ENCODE results near the gene ZNF385C. TPM values are rescaled to one million over a fixed set of nuclear protein-coding genes. Genes with fewer than 3 reads are reported as not detected.
"Not testable (repeated sequence)": the region's sequence is repeated elsewhere in the genome, so short reads cannot be mapped to it uniquely, and the experiment has no call there.

Gene ZNF385C
- total and polyA plus RNA-seq, 4 donors = 0.49 TPM; not detected in 3

DNA sequence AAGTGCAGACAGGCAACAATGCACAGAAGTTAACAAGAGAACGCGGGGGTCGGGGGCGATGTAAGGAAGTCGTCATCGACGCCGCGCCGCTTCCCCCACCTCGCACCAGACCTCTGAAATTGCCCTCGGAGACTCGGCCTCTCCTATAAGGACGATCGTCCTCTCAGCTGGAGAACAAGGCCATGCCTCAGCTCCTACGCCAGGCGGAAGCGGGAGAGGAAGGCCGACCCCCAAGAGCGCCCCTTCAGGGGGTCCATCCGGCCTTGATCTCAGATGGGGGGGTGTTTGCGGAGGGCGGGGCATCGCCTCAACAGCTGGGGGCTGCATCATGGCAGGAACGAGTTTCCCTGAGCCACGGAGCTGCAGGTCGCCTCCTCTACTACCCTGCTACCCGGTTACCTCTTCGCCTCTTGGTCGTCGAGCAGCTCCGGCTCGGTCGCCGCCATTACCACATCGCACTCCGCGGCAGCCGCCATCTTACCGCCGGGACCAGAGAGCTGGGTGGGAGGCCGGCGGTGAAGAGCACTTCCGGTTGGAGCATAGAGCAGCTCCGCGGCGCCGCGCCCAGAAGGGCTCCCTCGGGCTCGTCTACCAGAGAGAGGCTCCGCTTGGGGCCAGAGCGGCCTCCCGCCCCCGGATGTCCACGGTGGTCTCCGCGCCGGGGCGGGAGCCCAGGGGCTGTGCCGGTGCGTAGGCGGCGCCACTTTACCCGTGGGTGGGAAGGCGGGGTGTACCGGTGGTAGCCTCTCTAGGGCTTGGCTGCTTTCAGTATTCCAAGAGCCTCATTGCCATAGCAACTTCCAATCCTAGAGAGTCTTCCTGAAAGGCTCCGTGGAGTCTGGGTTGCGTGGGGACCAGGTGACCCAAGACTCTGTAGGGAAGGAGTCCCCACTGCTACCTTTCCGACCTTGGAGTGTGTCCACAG, 81.1 kb downstream of the ZNF385C start, which contains the start of gene DNAJC7:
Gene DNAJC7, minus strand, starts transcription at position 499 of the 925 bp plus-strand sequence. Its CDS starts 23 bp downstream, at position 476.
- intact Hi-C loops (cut with DNase I) = loop anchor here (5.0 kb wide), 1 partner anchor 50 kb away; the partner anchor contains the start of gene CNP (in 2 of the 2)
- Histone ChIP-seq H3K27ac (ENCODE audit: low read depth in 1 of 2, low read length in 2 of 2) (peak within 1 kb of the TSS; percentile 38 to 76), H3K9me3 (ENCODE audit: control insufficient read depth, low read length) (no peaks in the 10 kb centered on the region), H3K4me1 (ENCODE audit: control insufficient read depth in 1 of 2, insufficient read depth in 2 of 2, low read length in 2 of 2) (no peaks in the 10 kb centered on the region), H3K4me3 (ENCODE audit: low read length in 2 of 2) (peak within 1 kb of the TSS; percentile 76 to 93), H3K27me3 (ENCODE audit: control insufficient read depth in 1 of 2, insufficient read depth in 2 of 2, low read length in 1 of 2) (no peaks in the 10 kb centered on the region), H3K36me3 (ENCODE audit: control insufficient read depth in 1 of 2, insufficient read depth in 2 of 2, low read length in 1 of 2) (no peaks in the 10 kb centered on the region)
- DNase-seq (peak; percentile 96 to 97), ATAC-seq (ENCODE audit: low FRiP score) (peak; percentile 97)
- WGBS, 2 donors = 0% methylated on average over 65 to 70 of the region's 70 CpGs

DNA sequence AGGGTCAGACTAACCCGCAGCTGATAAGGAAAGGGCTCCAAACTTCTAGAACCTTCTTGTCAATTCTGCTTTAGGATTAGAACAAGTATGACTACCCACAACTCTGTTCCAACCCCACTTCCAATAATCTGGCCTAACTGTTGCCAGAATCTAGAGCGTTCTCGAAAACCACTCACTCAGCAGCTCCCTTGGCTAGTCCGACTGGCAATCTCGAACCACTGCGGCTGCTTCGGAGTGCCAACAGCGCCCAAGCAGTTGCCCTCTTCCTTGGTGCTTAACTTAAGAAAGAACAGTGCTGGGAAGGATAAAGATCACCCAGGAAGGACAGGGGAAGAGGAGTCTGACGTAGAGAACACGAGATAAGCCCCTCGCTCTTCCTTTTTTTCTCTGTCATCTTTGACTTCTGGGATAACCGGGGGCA, 81.9 kb downstream of the ZNF385C start:
- H3K4me3 ChIP-seq (ENCODE audit: low read length in 2 of 2) = peak overlapping the region; percentile 76 to 93
- 3 to 4% methylated on average over 12 of the region's 12 CpGs for WGBS, 2 donors
- ATAC-seq (ENCODE audit: low FRiP score) = no peak
- H3K27ac ChIP-seq (ENCODE audit: low read depth in 1 of 2, low read length in 2 of 2) = peak overlapping the region in 1 of 2 donors; percentile 76
- DNase-seq = no peak
- no peaks in the 10 kb centered on the region for H3K36me3 ChIP-seq (ENCODE audit: control insufficient read depth in 1 of 2, insufficient read depth in 2 of 2, low read length in 1 of 2)
- no peaks in the 10 kb centered on the region for H3K4me1 ChIP-seq (ENCODE audit: control insufficient read depth in 1 of 2, insufficient read depth in 2 of 2, low read length in 2 of 2)
- no peaks in the 10 kb centered on the region for H3K9me3 ChIP-seq (ENCODE audit: control insufficient read depth, low read length)
- no peaks in the 10 kb centered on the region for H3K27me3 ChIP-seq (ENCODE audit: control insufficient read depth in 1 of 2, insufficient read depth in 2 of 2, low read length in 1 of 2)
- intact Hi-C loops (cut with DNase I) = loop anchor here (5.0 kb wide), 1 partner anchor 49 kb away; the partner anchor contains the start of gene CNP (in 2 of the 2)

DNA sequence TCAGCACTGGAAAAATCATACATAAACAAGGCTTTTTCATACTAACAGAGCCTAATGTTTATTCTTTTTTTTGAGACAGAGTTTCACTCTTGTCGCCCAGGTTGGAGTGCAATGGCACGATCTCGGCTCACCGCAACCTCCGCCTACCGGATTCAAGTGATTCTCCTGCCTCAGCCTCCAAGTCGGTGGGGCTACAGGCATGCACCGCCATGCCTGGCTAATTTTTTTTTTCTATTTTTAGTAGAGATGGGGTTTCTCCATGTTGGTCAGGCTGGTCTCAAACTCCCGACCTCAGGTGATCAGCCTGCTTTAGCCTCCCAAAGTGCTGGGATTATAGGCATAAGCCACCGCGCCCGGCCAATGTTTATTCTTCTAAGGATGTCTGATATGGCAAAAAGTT, 84.5 kb downstream of the ZNF385C start:
- 87 to 91% methylated on average over 12 of the region's 12 CpGs for WGBS, 2 donors
- intact Hi-C loops (cut with DNase I); ATAC-seq (ENCODE audit: low FRiP score); H3K36me3 ChIP-seq (ENCODE audit: control insufficient read depth in 1 of 2, insufficient read depth in 2 of 2, low read length in 1 of 2); H3K4me3 ChIP-seq (ENCODE audit: low read length in 2 of 2); DNase-seq; H3K27ac ChIP-seq (ENCODE audit: low read depth in 1 of 2, low read length in 2 of 2); H3K4me1 ChIP-seq (ENCODE audit: control insufficient read depth in 1 of 2, insufficient read depth in 2 of 2, low read length in 2 of 2); H3K9me3 ChIP-seq (ENCODE audit: control insufficient read depth, low read length); H3K27me3 ChIP-seq (ENCODE audit: control insufficient read depth in 1 of 2, insufficient read depth in 2 of 2, low read length in 1 of 2): not testable (repeated sequence)

DNA sequence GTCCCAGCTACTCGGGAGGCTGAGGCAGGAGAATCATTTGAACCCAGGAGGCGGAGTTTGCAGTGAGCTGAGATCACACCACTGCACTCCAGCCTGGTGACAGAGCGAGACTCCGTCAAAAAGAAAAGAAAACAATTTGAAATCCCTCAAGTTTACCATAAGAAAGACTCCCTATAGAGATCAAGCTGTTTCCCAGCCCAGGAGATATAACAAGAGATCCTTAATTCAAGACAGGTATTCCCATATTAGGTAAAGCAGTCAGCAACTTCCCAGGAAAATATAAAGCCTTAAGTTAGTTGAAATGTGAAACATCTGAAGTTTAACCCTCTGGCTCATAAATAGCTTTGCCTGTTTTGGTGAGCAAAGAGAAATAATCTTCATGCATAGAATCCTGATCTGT, 85.9 kb downstream of the ZNF385C start:
- H3K4me3 ChIP-seq (ENCODE audit: low read length in 2 of 2); H3K9me3 ChIP-seq (ENCODE audit: control insufficient read depth, low read length); H3K27me3 ChIP-seq (ENCODE audit: control insufficient read depth in 1 of 2, insufficient read depth in 2 of 2, low read length in 1 of 2); DNase-seq; ATAC-seq (ENCODE audit: low FRiP score); H3K36me3 ChIP-seq (ENCODE audit: control insufficient read depth in 1 of 2, insufficient read depth in 2 of 2, low read length in 1 of 2); H3K4me1 ChIP-seq (ENCODE audit: control insufficient read depth in 1 of 2, insufficient read depth in 2 of 2, low read length in 2 of 2); H3K27ac ChIP-seq (ENCODE audit: low read depth in 1 of 2, low read length in 2 of 2); intact Hi-C loops (cut with DNase I): not testable (repeated sequence)
- 44 to 66% methylated on average over 4 of the region's 4 CpGs for WGBS, 2 donors

DNA sequence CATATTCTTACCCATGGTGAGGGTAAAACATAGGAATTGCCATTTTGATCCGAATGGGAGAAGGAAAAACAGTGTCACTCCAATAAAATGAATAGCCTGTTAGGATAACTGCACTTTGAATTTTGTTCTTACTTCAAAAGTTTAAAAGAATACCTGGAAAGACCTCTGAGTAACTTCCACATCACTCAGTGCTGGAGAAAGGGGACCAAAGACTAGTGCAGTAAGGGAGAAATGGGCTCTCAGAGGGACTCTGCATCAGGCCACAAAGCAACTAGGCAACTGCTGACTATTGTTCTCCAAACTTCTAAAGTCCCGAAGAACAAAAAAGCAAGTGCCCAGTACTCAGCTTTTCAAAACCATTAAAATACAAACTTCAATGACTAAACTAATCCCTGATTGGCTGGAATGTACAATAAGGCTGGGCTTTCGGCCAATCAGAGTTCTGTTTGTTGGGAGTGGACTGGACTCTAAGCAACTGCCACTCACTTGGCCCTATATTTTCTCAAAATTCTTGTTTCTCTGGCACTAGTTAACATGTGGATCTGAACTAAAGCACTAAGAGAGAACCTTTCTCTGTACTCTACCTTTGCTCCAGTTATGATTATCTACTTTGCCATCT, 87.3 kb downstream of the ZNF385C start:
- H3K36me3 ChIP-seq (ENCODE audit: control insufficient read depth in 1 of 2, insufficient read depth in 2 of 2, low read length in 1 of 2) = no peaks in the 10 kb centered on the region
- H3K4me1 ChIP-seq (ENCODE audit: control insufficient read depth in 1 of 2, insufficient read depth in 2 of 2, low read length in 2 of 2) = peaks cover 0 to 3% of the 10 kb centered on the region in 2 donors
- DNase-seq (no peak), ATAC-seq (ENCODE audit: low FRiP score) (no peak)
- intact Hi-C loops (cut with DNase I) = no loop called here
- H3K4me3 ChIP-seq (ENCODE audit: low read length in 2 of 2) = no peak overlapping the region
- H3K9me3 ChIP-seq (ENCODE audit: control insufficient read depth, low read length) = no peaks in the 10 kb centered on the region
- 94 to 95% methylated on average over 3 of the region's 3 CpGs for WGBS, 2 donors
- no peaks in the 10 kb centered on the region for H3K27me3 ChIP-seq (ENCODE audit: control insufficient read depth in 1 of 2, insufficient read depth in 2 of 2, low read length in 1 of 2)
- no peak overlapping the region for H3K27ac ChIP-seq (ENCODE audit: low read depth in 1 of 2, low read length in 2 of 2)

DNA sequence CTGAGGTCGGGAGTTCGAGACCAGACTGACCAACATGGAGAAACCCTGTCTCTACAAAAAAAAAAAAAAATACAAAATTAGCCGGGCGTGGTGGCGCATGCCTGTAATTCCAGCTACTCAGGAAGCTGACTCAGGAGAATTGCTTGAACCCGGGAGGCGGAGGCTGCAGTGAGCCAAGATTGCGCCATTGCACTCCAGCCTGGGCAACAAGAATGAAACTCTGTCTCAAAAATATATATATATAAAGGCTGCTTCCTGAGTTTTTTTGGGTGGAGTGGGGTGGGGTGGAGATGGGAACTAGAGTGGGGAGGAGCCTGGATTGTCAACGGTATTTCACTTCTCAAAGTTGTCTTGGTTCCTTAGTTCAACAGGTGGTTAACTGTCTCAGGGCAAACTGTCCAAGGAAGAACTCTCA, 88.0 kb downstream of the ZNF385C start:
- not testable (repeated sequence) for ATAC-seq (ENCODE audit: low FRiP score)

DNA sequence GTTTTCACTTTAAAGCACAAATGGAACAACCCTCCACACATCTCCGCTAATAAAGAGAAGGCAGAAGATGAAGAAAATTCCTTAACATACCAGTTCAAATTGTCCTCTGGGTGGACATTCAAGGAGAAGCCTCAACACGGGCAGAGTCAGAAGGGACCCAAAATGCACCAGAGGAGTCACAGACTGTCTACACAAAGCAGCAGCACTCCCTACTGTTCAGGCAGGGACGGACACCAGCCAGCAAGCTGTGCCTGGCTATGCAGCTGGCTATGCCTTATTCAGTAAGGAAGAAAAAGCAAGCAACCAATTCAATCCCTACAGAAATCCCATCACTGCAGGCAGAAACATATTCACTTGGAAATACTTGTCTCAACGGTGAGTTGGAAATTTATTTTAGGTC, 89.1 kb downstream of the ZNF385C start:
- Histone ChIP-seq H3K9me3 (ENCODE audit: control insufficient read depth, low read length) (no peaks in the 10 kb centered on the region), H3K36me3 (ENCODE audit: control insufficient read depth in 1 of 2, insufficient read depth in 2 of 2, low read length in 1 of 2) (no peaks in the 10 kb centered on the region), H3K4me1 (ENCODE audit: control insufficient read depth in 1 of 2, insufficient read depth in 2 of 2, low read length in 2 of 2) (peaks cover 0 to 3% of the 10 kb centered on the region in 2 donors), H3K27ac (ENCODE audit: low read depth in 1 of 2, low read length in 2 of 2) (no peak overlapping the region), H3K4me3 (ENCODE audit: low read length in 2 of 2) (no peak overlapping the region), H3K27me3 (ENCODE audit: control insufficient read depth in 1 of 2, insufficient read depth in 2 of 2, low read length in 1 of 2) (no peaks in the 10 kb centered on the region)
- DNase-seq (no peak), ATAC-seq (ENCODE audit: low FRiP score) (no peak)
- WGBS, 2 donors = 72 to 76% methylated on average over 4 of the region's 4 CpGs
- intact Hi-C loops (cut with DNase I) = no loop called here

More for the DNA sequence above, 88.0 kb downstream of the ZNF385C start:
- H3K27me3 ChIP-seq (ENCODE audit: control insufficient read depth in 1 of 2, insufficient read depth in 2 of 2, low read length in 1 of 2); H3K36me3 ChIP-seq (ENCODE audit: control insufficient read depth in 1 of 2, insufficient read depth in 2 of 2, low read length in 1 of 2); H3K4me1 ChIP-seq (ENCODE audit: control insufficient read depth in 1 of 2, insufficient read depth in 2 of 2, low read length in 2 of 2); intact Hi-C loops (cut with DNase I); H3K9me3 ChIP-seq (ENCODE audit: control insufficient read depth, low read length); H3K27ac ChIP-seq (ENCODE audit: low read depth in 1 of 2, low read length in 2 of 2); H3K4me3 ChIP-seq (ENCODE audit: low read length in 2 of 2); DNase-seq: not testable (repeated sequence)
- 66 to 67% methylated on average over 9 of the region's 9 CpGs for WGBS, 2 donors

DNA sequence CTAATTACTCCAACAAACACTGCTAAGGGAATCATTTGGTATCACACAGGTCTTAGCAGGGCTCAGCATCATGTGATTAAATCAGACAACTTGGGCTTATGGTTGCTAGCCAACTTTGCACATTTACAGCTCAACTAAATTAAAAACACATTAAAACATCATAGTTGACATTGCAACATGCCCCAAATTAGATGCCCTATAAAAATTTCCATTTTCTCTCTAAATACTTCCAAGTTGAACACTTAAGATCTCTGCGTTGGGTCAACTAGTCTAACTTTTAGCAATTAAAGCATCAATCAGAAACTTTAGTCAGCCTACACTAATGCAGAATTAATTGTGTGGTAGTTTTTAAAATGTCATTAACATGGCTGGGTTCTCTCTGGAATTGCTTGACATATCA, 93.1 kb downstream of the ZNF385C start:
- Histone ChIP-seq H3K4me1 (ENCODE audit: control insufficient read depth in 1 of 2, insufficient read depth in 2 of 2, low read length in 2 of 2) (no peaks in the 10 kb centered on the region), H3K36me3 (ENCODE audit: control insufficient read depth in 1 of 2, insufficient read depth in 2 of 2, low read length in 1 of 2) (peaks cover 2 to 4% of the 10 kb centered on the region in 2 donors), H3K27ac (ENCODE audit: low read depth in 1 of 2, low read length in 2 of 2) (no peak overlapping the region), H3K27me3 (ENCODE audit: control insufficient read depth in 1 of 2, insufficient read depth in 2 of 2, low read length in 1 of 2) (no peaks in the 10 kb centered on the region), H3K9me3 (ENCODE audit: control insufficient read depth, low read length) (no peaks in the 10 kb centered on the region), H3K4me3 (ENCODE audit: low read length in 2 of 2) (no peak overlapping the region)
- ATAC-seq (ENCODE audit: low FRiP score) (no peak), DNase-seq (no peak)
- WGBS, 2 donors = 72 to 80% methylated on average over 1 of the region's 1 CpG
- intact Hi-C loops (cut with DNase I) = no loop called here
